Fibroblast of the aortic adventitia (primary cell): ENCODE measurements around the gene LPIN3. TPM values are rescaled to one million over a fixed set of nuclear protein-coding genes. Genes with fewer than 3 reads are reported as not detected.

Experiments used
- DNase-seq: peaks from one replicate; pipeline ENCODE4 v3.0.0-alpha.2; 2010; ENCODE audit warnings: low read depth
- H3K4me3 ChIP-seq: 2 replicates; pipeline ENCODE4 v1.5.1; 2011; ENCODE audit warnings: low read depth, mild to moderate bottlenecking, control low read depth, low read length, moderate library complexity
- total RNA-seq: library from RNA; depleted of rRNA; stranded (reverse); fragments of >200 nt; gene quantifications from 2 replicates; pipeline ENCODE4 v1.2.3, GENCODE V29; 2012; ENCODE audit warnings: low replicate concordance
- TF ChIP-seq, protein P1 (sequence below): IDR thresholded peaks from 2 replicates; pipeline ENCODE4 v1.5.1; 2011; ENCODE audit warnings: mild to moderate bottlenecking, low read length, control low read depth, inconsistent platforms; ENCODE audit not compliant: insufficient read depth

Gene LPIN3
- total RNA-seq, 1 donor: 3.4 TPM

DNA sequence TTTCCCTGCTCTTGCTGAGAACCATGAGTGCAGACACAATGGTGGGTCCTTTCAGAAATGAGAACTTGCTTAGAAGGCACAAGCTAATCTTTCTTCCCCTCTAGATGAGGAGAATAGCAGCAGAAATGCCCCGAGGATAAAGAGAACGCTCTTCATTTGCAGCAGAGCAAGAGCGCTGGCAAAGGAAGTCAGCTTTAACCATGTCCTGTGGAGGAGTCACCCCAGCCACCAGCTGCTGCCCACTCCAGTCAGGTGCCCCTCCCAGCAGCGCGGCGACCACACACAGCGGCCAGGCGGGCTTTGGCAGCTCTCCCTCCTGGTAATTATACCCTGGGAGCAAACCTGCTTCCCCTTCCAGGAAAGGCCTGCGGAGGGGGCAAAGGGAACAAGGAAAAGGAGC is 68.4 kb downstream of the LPIN3 start:
- no peak overlapping the region for H3K4me3 ChIP-seq
- TF ChIP-seq, protein P1, sequence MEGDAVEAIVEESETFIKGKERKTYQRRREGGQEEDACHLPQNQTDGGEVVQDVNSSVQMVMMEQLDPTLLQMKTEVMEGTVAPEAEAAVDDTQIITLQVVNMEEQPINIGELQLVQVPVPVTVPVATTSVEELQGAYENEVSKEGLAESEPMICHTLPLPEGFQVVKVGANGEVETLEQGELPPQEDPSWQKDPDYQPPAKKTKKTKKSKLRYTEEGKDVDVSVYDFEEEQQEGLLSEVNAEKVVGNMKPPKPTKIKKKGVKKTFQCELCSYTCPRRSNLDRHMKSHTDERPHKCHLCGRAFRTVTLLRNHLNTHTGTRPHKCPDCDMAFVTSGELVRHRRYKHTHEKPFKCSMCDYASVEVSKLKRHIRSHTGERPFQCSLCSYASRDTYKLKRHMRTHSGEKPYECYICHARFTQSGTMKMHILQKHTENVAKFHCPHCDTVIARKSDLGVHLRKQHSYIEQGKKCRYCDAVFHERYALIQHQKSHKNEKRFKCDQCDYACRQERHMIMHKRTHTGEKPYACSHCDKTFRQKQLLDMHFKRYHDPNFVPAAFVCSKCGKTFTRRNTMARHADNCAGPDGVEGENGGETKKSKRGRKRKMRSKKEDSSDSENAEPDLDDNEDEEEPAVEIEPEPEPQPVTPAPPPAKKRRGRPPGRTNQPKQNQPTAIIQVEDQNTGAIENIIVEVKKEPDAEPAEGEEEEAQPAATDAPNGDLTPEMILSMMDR: no peak
- DNase-seq: no peak

Other genes starting within 250 kb of the LPIN3 start
- 38.0 and 56.4 TPM in 2 replicates for gene PLCG1, start 203.3 kb upstream of the LPIN3 start, total RNA-seq
- gene ZHX3, start 23.1 kb upstream of the LPIN3 start, total RNA-seq: 22.1 and 47.2 TPM in 2 replicates
- not detected in 2 replicates for gene EMILIN3, start 26.0 kb downstream of the LPIN3 start, total RNA-seq